HG03354 (cell line): Measurements from ENCODE around the gene ARL15.

Source experiments
- ATAC-seq: cut with Tn5 transposase; IDR thresholded peaks from one replicate; pipeline ENCODE4 v1.9.1; 2021; ENCODE audit warnings: mild to moderate bottlenecking; ENCODE audit not compliant: unreplicated experiment, poor library complexity, severe bottlenecking

Gene ARL15

GRCh38 chr5:53930457-53930856 lies 379.9 kb downstream of the ARL15 start:
- no peak for ATAC-seq

GRCh38 chr5:53929570-53929969 lies 380.8 kb downstream of the ARL15 start:
- ATAC-seq: no peak

- no peak for ATAC-seq
Observed at GRCh38 chr5:53929152-53929551, 381.2 kb downstream of the ARL15 start.

- ATAC-seq: no peak
Observed at GRCh38 chr5:53928641-53929040, 381.7 kb downstream of the ARL15 start.

- ATAC-seq: no peak
Observed at GRCh38 chr5:53927668-53928247, 382.6 kb downstream of the ARL15 start.

GRCh38 chr5:53926026-53926425 lies 384.3 kb downstream of the ARL15 start:
- no peak for ATAC-seq

- ATAC-seq: no peak
Observed at GRCh38 chr5:53924392-53924791, 386.0 kb downstream of the ARL15 start.

GRCh38 chr5:53923961-53924360 lies 386.4 kb downstream of the ARL15 start:
- ATAC-seq: no peak

GRCh38 chr5:53922508-53923498 lies 387.6 kb downstream of the ARL15 start:
- no peak for ATAC-seq

- ATAC-seq: no peak
Observed at GRCh38 chr5:53917826-53918225, 392.5 kb downstream of the ARL15 start.

- ATAC-seq: no peak
Observed at GRCh38 chr5:53917095-53917494, 393.3 kb downstream of the ARL15 start.

- ATAC-seq: no peak
Observed at GRCh38 chr5:53915120-53915519, 395.3 kb downstream of the ARL15 start.

GRCh38 chr5:53913941-53914340 lies 396.4 kb downstream of the ARL15 start:
- ATAC-seq: no peak

- ATAC-seq: no peak
Observed at GRCh38 chr5:53908757-53909156, 401.6 kb downstream of the ARL15 start.

- no peak for ATAC-seq
Observed at GRCh38 chr5:53907827-53908226, 402.5 kb downstream of the ARL15 start.

- no peak for ATAC-seq
Observed at GRCh38 chr5:53906736-53907135, 403.6 kb downstream of the ARL15 start.

- ATAC-seq: no peak
Observed at GRCh38 chr5:53902296-53902907, 408.0 kb downstream of the ARL15 start.

- no peak for ATAC-seq
Observed at GRCh38 chr5:53900677-53901076, 409.7 kb downstream of the ARL15 start.

- ATAC-seq: no peak
Observed at GRCh38 chr5:53895091-53895683, 415.2 kb downstream of the ARL15 start.

GRCh38 chr5:53893626-53894025 lies 416.7 kb downstream of the ARL15 start:
- ATAC-seq: no peak
